Large intestine (tissue), 3 donors: Measurements from ENCODE around the gene ANKRD55. TPM values are rescaled to one million over a fixed set of nuclear protein-coding genes. Genes with fewer than 3 reads are reported as not detected.
"Not testable (repeated sequence)": the region's sequence is repeated elsewhere in the genome, so short reads cannot be mapped to it uniquely, and the experiment has no call there.

Source experiments
- DNase-seq, 2 donors: peaks; one replicate each; pipeline versions ENCODE4 v3.0.0 to v3.0.0-alpha.2; 2013
- H3K27ac ChIP-seq: one replicate; pipeline ENCODE4 v1.5.1; 2013; ENCODE audit warnings: low read length
- H3K27me3 ChIP-seq: 2 replicates; pipeline ENCODE4 v1.6.1; 2013; ENCODE audit warnings: low read length; ENCODE audit not compliant: control insufficient read depth, insufficient read depth
- H3K36me3 ChIP-seq: 2 replicates; pipeline ENCODE4 v1.6.1; 2013; ENCODE audit warnings: low read length; ENCODE audit not compliant: control insufficient read depth, insufficient read depth
- H3K4me1 ChIP-seq: one replicate; pipeline ENCODE4 v1.6.1; 2013; ENCODE audit warnings: low read length; ENCODE audit not compliant: control insufficient read depth, insufficient read depth
- H3K4me3 ChIP-seq: one replicate; pipeline ENCODE4 v1.5.1; 2013; ENCODE audit warnings: low read length
- H3K9me3 ChIP-seq: one replicate; pipeline ENCODE4 v1.6.1; 2013; ENCODE audit warnings: mild to moderate bottlenecking, low read depth, low read length, moderate library complexity; ENCODE audit not compliant: control insufficient read depth
- WGBS: methylation state at CpG from one replicate; pipeline ENCODE4 v1.1.5; 2013; ENCODE audit warnings: low lambda C conversion rate; ENCODE audit not compliant: insufficient coverage; 5-methylcytosine and 5-hydroxymethylcytosine counted together
- polyA plus RNA-seq: library from polyadenylated mRNA; unstranded; fragments of 120-200 nt; gene quantifications from one replicate; pipeline ENCODE4 v1.2.1, GENCODE V29; 2013

The ANKRD55 gene
- polyA plus RNA-seq, 1 donor, result 0.18 TPM

- no peak overlapping the region for H3K4me3 ChIP-seq
- H3K27ac ChIP-seq, result no peak overlapping the region
- no peak for DNase-seq
- WGBS, result no CpG with 5 or more reads among the region's 6 CpGs
- H3K36me3 ChIP-seq, result no peaks in the 10 kb centered on the region
- no peaks in the 10 kb centered on the region for H3K9me3 ChIP-seq
- no peaks in the 10 kb centered on the region for H3K4me1 ChIP-seq
- no peaks in the 10 kb centered on the region for H3K27me3 ChIP-seq
These were observed 36.9 kb upstream of the ANKRD55 start for GRCh38 chr5:56270058-56270457.

- H3K27me3 ChIP-seq, result no peaks in the 10 kb centered on the region
- no peaks in the 10 kb centered on the region for H3K4me1 ChIP-seq
- H3K27ac ChIP-seq, result no peak overlapping the region
- WGBS, result 60% methylated on average over 1 of the region's 6 CpGs
- H3K36me3 ChIP-seq, result no peaks in the 10 kb centered on the region
- H3K9me3 ChIP-seq, result no peaks in the 10 kb centered on the region
- DNase-seq, result peak in 1 of 2 donors; percentile 29
- H3K4me3 ChIP-seq, result no peak overlapping the region
These were observed 36.2 kb upstream of the ANKRD55 start for GRCh38 chr5:56269216-56269927.

DNA sequence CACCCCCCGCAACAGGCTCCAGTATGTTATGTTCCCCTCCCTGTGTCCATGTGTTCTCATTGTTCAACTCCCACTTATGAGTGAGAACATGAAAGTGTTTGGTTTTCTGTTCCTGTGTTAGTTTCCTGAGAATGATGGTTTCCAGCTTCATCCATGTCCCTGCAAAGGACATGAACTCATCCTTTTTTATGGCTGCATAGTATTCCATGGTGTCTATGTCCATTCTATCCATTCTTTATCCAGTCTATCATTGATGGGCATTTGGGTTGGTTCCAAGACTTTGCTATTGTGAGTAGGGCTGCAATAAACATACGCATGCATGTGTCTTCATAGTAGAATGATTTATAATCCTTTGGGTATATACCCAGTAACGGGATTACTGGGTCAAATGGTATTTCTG is 35.6 kb upstream of the ANKRD55 start:
- H3K4me3 ChIP-seq, H3K27me3 ChIP-seq, H3K4me1 ChIP-seq, DNase-seq, H3K27ac ChIP-seq, H3K9me3 ChIP-seq, H3K36me3 ChIP-seq: not testable (repeated sequence)
- no CpG with 5 or more reads among the region's 3 CpGs for WGBS

GRCh38 chr5:56267856-56268255 is 34.7 kb upstream of the ANKRD55 start:
- Histone ChIP-seq H3K4me1 (no peaks in the 10 kb centered on the region), H3K27me3 (no peaks in the 10 kb centered on the region), H3K4me3 (no peak overlapping the region), H3K36me3 (no peaks in the 10 kb centered on the region), H3K9me3 (no peaks in the 10 kb centered on the region), H3K27ac (no peak overlapping the region)
- no CpG with 5 or more reads among the region's 3 CpGs for whole genome bisulfite sequencing
- DNase-seq, result no peak

GRCh38 chr5:56264417-56265025 is 31.4 kb upstream of the ANKRD55 start:
- H3K9me3 ChIP-seq, result no peaks in the 10 kb centered on the region
- no peak overlapping the region for H3K27ac ChIP-seq
- 92% methylated on average over 2 of the region's 5 CpGs for WGBS
- no peaks in the 10 kb centered on the region for H3K27me3 ChIP-seq
- no peaks in the 10 kb centered on the region for H3K4me1 ChIP-seq
- H3K4me3 ChIP-seq, result no peak overlapping the region
- H3K36me3 ChIP-seq, result no peaks in the 10 kb centered on the region
- peak in 1 of 2 donors; percentile 29 for DNase-seq

GRCh38 chr5:56262279-56262678 is 29.1 kb upstream of the ANKRD55 start:
- peaks cover 8% of the 10 kb centered on the region for H3K9me3 ChIP-seq
- DNase-seq, result no peak
- H3K27ac ChIP-seq, result no peak overlapping the region
- no peaks in the 10 kb centered on the region for H3K4me1 ChIP-seq
- no peaks in the 10 kb centered on the region for H3K27me3 ChIP-seq
- H3K36me3 ChIP-seq, result no peaks in the 10 kb centered on the region
- no peak overlapping the region for H3K4me3 ChIP-seq
- WGBS, result 100% methylated on average over 1 of the region's 3 CpGs

GRCh38 chr5:56259002-56259511 is 25.9 kb upstream of the ANKRD55 start:
- Histone ChIP-seq H3K27ac (no peak overlapping the region), H3K36me3 (no peaks in the 10 kb centered on the region), H3K4me3 (no peak overlapping the region), H3K9me3 (peaks cover 8% of the 10 kb centered on the region), H3K27me3 (no peaks in the 10 kb centered on the region), H3K4me1 (no peaks in the 10 kb centered on the region)
- no peak for DNase-seq
- WGBS, result no CpG with 5 or more reads among the region's 2 CpGs

DNA sequence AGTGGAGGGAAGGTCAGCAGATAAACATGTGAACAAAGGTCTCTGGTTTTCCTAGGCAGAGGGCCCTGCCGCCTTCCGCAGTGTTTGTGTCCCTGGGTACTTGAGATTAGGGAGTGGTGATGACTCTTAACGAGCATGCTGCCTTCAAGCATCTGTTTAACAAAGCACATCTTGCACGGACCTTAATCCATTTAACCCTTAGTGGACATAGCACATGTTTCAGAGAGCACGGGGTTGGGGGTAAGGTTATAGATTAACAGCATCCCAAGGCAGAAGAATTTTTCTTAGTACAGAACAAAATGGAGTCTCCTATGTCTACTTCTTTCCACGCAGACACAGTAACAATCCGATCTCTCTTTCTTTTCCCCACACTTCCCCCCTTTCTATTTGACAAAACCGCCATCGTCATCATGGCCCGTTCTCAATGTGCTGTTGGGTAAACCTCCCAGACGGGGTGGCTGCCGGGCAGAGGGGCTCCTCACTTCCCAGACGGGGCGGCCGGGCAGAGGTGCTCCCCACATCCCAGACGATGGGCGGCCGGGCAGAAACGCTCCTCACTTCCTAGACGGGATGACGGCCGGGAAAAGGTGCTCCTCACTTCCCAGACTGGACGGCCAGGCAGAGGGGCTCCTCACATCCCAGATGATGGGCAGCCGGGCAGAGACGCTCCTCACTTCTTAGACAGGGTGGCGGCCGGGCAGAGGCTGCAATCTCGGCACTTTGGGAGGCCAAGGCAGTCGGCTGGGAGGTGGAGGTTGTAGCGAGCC is 24.8 kb upstream of the ANKRD55 start:
- not testable (repeated sequence) for H3K4me1 ChIP-seq, H3K27ac ChIP-seq, DNase-seq, H3K27me3 ChIP-seq, H3K9me3 ChIP-seq, H3K36me3 ChIP-seq, H3K4me3 ChIP-seq
- no CpG with 5 or more reads among the region's 30 CpGs for WGBS

DNA sequence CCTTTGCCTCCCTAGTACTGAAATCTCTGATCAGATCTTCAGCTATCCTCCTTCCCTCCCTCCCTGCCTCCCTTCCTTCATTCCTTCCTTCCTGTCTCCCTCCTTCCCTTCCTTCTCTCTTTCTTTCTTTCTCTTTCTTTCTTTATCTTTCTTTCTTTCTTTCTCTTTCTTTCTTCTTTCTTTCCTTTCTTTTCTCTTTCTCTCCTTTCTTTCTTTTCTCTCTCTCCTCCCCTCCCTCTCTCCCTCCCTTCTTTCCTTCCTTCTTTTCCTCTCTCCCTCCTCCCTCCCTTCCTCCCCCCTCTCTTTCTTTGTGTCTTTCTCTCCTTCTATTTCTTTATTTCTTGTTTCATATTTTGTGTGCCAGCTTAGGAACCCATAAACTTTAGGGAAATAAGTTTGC is 23.9 kb upstream of the ANKRD55 start:
- Histone ChIP-seq H3K27me3 (no peaks in the 10 kb centered on the region), H3K27ac (no peak overlapping the region), H3K36me3 (no peaks in the 10 kb centered on the region), H3K4me1 (no peaks in the 10 kb centered on the region), H3K4me3 (no peak overlapping the region), H3K9me3 (peaks cover 8% of the 10 kb centered on the region)
- no peak for DNase-seq

DNA sequence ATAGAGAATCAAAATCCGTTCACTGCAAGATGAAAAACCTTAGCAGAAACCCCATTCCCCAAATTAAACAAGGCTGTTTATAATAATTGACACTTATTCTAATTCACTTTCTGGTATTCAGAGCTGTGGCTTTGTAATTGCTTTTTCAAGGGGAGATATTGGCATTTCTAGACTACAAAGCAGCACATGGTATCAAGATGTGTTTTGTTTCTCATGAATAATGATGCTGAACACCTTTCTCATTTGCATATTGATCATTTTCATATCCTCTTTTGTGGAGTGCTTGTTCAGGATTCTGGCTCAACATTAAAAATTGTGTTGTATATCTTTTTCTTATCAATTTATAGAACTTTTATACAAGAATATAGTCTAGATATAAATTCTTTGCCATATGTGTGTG is 22.4 kb upstream of the ANKRD55 start:
- DNase-seq, result no peak
- no peaks in the 10 kb centered on the region for H3K4me1 ChIP-seq
- H3K9me3 ChIP-seq, result peaks cover 8% of the 10 kb centered on the region
- H3K36me3 ChIP-seq, result no peaks in the 10 kb centered on the region
- no peaks in the 10 kb centered on the region for H3K27me3 ChIP-seq
- no peak overlapping the region for H3K27ac ChIP-seq
- no peak overlapping the region for H3K4me3 ChIP-seq
- WGBS, result no CpG with 5 or more reads among the region's 1 CpG
